COLO829 (cell line): Measurements from ENCODE around the gene NOTUM.

Experiments used
- DNase-seq: peaks from one replicate; pipeline ENCODE4 v3.0.0; 2012; ENCODE audit warnings: low spot score

Gene NOTUM

DNA sequence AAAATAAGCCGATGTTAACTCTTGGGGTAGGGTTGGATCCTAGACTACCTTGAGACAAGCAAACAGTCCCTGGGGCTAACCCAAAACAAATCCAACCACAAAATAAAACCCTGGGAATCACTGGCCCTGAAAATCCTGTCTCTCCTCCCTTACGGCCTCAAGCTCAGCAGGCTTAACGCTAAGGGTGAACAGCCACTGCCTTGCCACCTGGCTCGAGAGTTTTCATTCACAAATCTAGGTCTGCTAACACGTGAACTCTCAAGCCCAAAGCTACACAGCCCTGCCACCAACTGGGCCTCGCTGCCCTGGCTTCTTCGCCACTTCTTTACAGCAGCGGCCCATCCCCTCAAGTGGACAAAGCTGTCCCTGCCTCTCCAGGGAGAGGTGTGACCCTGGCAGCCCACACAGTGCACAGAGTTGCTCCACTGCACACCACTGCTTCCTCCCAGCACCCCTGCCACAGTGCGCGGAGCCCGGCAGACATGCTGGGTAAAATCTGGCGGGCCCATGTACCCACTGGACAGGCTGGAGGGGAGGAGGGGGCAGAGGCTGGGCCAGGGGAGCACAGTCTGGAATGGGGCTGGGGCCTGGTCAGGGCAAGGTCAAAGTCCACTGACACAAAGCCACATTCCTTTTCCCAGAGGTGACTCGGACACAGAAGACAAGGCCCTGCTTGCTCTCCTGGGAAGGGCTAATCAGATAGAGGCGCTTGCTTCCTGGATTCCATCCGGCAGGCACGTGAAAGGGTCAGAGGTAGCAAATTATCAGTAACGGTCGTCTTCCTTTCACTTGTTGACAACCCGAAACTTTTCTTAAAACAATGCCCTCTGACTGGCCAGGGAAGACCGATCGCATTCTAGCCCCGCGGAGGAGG is 50.8 kb downstream of the NOTUM start:
- peak; percentile 47 for DNase-seq

- DNase-seq: no peak
Measured at GRCh38 chr17:81909231-81909630, 51.8 kb downstream of the NOTUM start.

DNA sequence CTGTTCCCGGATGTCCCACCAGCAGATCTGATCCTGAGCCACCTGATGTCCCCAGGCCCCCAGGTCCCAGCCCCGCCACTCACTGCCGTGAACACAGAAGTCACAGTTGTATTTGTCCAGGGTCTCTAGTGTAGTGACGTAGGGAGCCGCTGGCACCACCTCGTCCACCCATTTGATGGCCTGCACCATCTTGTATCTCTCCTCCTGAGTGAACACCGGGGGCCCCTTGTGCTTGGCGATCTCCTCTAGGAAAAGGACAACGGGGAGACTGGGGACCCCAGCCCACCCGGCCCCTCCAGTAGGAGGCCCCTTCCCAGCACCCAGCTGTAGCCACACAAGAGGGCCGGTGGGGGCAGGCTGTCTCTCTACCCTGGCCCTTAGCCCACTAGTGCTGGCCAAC is 52.2 kb downstream of the NOTUM start:
- DNase-seq: no peak

GRCh38 chr17:81907219-81908145 is 53.5 kb downstream of the NOTUM start:
- no peak for DNase-seq

DNA sequence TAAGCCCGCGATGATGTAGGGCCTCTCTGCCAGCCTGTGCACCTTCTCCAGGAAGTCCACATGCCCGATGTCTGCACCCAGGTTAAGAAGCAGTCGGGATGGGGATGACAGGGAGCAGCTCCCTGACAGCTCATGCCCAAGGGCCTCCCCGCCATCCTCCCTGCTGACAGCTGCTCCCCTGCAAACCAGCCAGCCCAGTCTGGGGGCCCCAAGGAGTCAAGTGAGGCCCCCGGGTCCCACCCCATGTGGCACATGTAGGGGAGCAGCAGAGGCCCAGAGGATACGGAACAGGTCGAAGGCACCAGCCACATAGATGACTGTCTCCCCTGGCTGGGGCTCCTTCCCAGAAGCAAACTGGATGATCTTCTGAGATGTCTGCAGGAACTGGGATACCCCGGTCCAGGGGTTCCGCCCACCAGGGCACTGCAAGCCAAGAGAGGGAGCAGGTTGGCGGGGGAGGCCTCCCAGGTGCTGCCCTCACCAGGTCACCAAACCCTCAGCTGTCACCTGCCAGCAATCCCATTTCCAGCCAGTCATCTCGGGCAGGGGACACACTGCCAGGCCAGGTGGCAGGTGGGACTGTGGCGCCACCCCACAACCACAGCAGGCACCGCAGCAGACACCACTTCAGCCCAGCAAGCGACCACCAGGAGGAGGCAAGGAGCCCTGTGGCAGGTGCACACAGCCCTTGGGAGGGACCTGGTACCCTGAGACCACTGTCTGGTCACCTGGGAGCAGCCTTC is 54.3 kb downstream of the NOTUM start:
- no peak for DNase-seq

DNA sequence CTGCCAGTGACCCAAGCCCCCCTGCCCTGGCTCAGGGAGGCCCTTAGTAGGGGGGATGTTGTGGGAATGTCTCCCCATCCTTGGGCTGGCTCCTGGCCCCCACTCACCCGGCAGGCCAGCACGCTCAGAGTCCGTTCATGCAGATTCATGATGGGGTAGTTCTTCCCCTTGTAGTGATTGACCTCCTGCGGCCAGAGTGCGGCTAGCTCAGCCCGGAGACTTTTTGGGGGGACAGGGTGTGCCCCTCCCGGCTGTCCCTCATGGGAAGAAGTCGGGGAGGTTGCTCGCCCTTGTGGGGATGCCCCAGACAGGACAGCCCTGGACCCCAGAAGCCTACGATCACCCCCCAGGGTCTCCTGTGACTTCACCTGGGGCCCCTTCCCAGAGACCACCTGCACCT is 55.0 kb downstream of the NOTUM start:
- no peak for DNase-seq

DNA sequence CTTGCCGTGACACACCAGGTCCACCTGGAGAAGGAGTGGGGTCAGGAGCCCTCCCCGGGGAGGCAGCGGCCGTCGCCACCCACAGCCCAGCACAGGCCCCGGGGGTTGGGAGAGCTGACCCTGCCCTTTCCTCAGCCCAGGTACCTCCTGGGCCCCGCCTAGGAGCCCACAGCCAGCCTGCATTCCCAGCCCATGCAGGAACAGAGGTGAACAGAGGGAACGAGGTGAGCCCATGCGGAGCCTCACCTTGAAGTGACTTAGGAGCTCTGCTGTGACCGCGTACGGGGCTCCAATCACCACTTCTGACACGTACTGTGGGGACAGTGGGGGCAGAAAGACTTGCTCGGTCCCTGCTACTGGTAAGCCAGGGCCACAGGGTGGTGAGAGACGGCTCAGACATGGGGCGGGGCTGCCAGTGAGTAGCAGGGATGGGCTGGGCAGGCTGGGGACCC is 55.5 kb downstream of the NOTUM start:
- DNase-seq: no peak

DNA sequence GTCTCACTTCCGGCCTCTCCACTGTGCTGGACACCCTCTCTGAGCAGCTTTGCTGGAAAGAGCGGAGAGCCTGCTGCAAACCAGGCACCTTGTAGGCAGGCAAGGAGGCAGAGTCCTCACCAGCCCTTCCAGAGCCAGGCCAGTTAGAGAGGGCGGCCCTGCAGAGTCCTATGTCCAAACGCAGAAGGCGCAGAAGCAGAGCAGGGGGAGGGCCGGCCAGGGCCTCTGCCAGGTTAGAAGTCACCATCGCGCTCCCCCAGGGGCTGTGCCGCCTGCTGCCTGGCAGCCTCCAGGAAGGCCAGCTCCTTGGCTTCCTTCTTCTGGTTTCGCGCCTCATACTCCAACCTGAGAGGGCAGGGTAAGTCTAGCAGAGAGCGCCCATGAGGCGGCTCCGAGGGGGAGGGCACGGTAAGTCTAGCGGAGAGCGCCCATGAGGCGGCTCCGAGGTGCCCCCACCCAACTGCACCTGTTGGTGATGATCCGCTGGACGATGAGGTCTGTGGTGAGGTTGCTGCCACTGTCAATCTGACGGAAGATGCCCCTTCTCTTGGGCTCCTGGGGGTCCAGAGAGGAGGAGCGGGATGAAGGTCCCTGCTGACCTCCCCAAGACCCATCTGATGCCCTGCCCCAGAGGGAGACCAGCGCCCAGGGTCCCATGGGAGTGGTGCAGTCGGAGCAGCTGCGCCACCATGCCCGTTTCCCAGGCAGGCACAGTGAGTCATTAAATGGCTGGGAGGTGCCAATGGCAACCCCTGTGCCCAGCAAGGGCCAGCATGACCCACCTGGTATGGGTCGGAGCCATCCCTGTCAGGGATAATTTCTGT is 56.2 kb downstream of the NOTUM start:
- no peak for DNase-seq

DNA sequence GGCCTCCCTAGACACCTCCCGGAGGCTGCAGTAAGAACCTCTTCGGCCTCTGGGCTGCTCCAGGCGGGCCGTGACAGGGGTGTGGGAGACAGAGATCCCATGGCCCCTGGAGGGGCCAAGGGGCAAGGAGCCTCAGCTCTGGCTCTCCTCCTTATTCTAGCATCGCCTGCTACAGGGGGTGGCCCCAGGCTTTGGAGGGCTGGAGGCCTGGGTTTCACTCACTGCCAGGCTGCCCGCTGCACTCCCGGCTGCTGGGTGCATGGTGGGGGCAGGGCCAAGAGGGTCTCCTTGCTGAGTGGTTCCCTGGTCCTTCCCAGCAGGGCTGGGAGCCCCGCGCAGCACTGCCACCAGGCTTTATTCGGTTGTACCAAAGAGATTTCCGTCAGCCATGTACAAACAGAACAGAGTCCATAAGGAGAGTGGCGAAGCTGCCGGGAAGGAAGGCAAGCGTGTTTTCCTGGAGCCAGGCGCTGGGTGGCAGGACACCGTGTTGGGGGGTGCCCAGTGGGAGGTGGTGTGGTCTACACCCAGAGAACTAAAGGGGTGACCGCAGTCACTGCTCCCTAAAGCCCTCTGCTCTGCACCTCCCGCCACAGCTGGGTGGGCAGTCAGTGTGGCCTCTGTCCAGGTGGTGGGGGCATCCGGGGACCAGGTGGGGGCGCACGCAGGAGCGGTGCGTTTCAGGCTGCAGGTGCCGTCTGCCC is 56.9 kb downstream of the NOTUM start:
- no peak for DNase-seq

DNA sequence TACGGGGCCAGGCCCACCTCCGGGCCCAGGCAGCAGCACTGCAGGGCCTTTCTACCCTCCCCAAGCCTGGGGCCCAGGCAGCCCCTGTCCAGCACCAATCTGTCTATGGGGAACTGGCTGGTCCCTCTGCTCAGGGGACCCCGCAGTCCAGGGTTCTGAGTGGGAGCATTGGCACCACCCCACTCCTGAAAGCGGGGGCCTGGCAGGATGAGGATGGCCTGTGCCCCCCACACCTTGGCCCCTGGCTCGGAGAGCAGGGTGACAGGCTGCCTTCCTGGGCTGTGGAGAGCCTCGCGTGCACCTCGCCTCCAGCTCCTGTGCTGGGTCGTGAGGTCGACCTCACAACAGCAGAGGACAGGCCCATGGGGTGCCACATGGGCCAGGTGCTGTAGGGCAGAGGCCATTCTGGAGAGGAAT is 57.6 kb downstream of the NOTUM start:
- no peak for DNase-seq

GRCh38 chr17:81902653-81903414 is 58.2 kb downstream of the NOTUM start:
- no peak for DNase-seq
